DOHH2 (cell line): ENCODE measurements around the gene GSK3B.

ENCODE experiments used
- CTCF ChIP-seq: fragments of 200-600 bp; sonication (generic); IDR thresholded peaks from one replicate; pipeline ENCODE4 v1.5.1; 2014; ENCODE audit warnings: antibody characterized with exemption, mild to moderate bottlenecking, low read depth, low read length; ENCODE audit not compliant: poor library complexity, severe bottlenecking
- EZH2phosphoT487 ChIP-seq: fragments of 200-600 bp; sonication (generic); IDR thresholded peaks from 2 replicates; pipeline ENCODE4 v1.6.1; 2017; ENCODE audit warnings: borderline replicate concordance, mild to moderate bottlenecking, antibody characterized with exemption, low read length, moderate library complexity, mixed read lengths

GRCh38 chr3:119974656-119975055, 119.6 kb downstream of the GSK3B start:
- TF ChIP-seq CTCF (no peak), EZH2phosphoT487 (no peak)
